ENCODE measurements around the gene ADAMTSL3. TPM values are rescaled to one million over a fixed set of nuclear protein-coding genes. Genes with fewer than 3 reads are reported as not detected.

ADAMTSL3 gene
- total and polyA plus RNA-seq, 2 of the 8 experiments (the other 6 are each of a cell fraction or from before 2014, with no cell fraction given), result 0.35 to 1.4 TPM

DNA sequence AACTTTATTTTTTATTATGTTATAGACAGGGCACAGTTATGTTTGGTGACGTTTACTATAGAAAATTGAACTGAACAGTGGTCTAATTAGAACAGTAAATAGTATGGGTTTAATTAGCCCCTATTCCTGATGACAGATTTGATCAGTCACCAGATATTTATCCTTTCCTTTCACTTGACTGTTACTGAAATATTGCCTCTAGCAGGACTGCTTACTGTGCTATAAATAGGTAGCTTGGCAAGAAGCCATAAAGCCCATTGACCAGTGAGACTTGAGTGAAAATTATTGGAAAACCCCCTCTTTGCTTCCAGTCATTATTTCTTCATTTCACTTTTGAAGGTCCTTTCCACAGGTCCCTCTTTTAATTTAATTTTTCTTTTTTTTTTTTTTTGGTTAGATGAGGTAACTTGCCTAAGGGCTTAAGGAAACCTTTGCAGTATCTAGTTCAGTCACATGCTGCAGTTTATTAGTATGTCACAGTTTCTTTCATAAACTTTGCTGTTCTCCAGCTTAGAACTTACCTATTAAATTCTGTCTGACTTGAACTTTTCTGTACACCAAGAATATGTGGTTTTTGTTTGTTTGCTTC, 115.6 kb downstream of the ADAMTSL3 start (continued):
- no peak for TF ChIP-seq GABPA (IDR thresholded peaks at IDR 0.05; ENCODE audit: borderline replicate concordance, insufficient read depth, low read length)
- no peak for TF ChIP-seq RFX5 (IDR thresholded peaks at IDR 0.05; ENCODE audit: borderline replicate concordance, low read depth, low read length)
- TF ChIP-seq EZH2 (IDR thresholded peaks at IDR 0.05; ENCODE audit: low read depth, low read length, severe bottlenecking), result no peak
